Calu3 (cell line): ENCODE measurements around the gene CCDC142. TPM values are rescaled to one million over a fixed set of nuclear protein-coding genes. Genes with fewer than 3 reads are reported as not detected.

ENCODE experiments used
- BruUV-seq: library from RNA; stranded (reverse); fragments of 400-500 nt; replicated peaks from 2 replicates; lab custom pipeline; 2021; lab: Mats Ljungman, UMichigan
- CTCF ChIA-PET: fragments of 300-600 bp; sonication (Branson Sonifier 250); formaldehyde crosslinking; loops from one replicate; lab custom pipeline; 2022; ENCODE audit warnings: antibody characterized with exemption; lab: Charles Lee
- DNase-seq: peaks from one replicate; pipeline ENCODE4 v3.0.0; 2022
- H3K27ac Mint-ChIP-seq: one replicate; pipeline ENCODE4 v1.8.0; 2022; ENCODE audit warnings: mixed read lengths; ENCODE audit not compliant: unreplicated experiment
- H3K27me3 Mint-ChIP-seq: one replicate; pipeline ENCODE4 v1.8.0; 2022; ENCODE audit warnings: mixed read lengths; ENCODE audit not compliant: unreplicated experiment
- H3K36me3 Mint-ChIP-seq: one replicate; pipeline ENCODE4 v1.8.0; 2022; ENCODE audit warnings: mild to moderate bottlenecking, moderate library complexity, mixed read lengths; ENCODE audit not compliant: insufficient read depth, unreplicated experiment
- H3K4me1 Mint-ChIP-seq: one replicate; pipeline ENCODE4 v1.8.0; 2022; ENCODE audit warnings: mild to moderate bottlenecking, low read depth, mixed read lengths; ENCODE audit not compliant: unreplicated experiment
- H3K4me3 Mint-ChIP-seq: one replicate; pipeline ENCODE4 v1.8.0; 2022; ENCODE audit warnings: mild to moderate bottlenecking, low read depth, moderate library complexity, mixed read lengths; ENCODE audit not compliant: unreplicated experiment
- H3K9me3 Mint-ChIP-seq: one replicate; pipeline ENCODE4 v1.8.0; 2022; ENCODE audit warnings: low read depth, mixed read lengths; ENCODE audit not compliant: unreplicated experiment
- CTCF ChIP-seq: fragments of 200-600 bp; IDR thresholded peaks from one replicate; pipeline ENCODE4 v1.8.0; 2022; ENCODE audit warnings: antibody characterized with exemption; ENCODE audit not compliant: unreplicated experiment
- intact Hi-C: fragments of 100-400 bp; cut with micrococcal nuclease; formaldehyde crosslinking; loops from one replicate; pipeline ENCODE4 v1.10.0; 2022; ENCODE audit not compliant: unreplicated experiment
- total RNA-seq: library from RNA; stranded (reverse); gene quantifications from 2 replicates; pipeline ENCODE4 v1.2.3, GENCODE V29; 2022

Gene CCDC142
- total RNA-seq, 1 experiment from 2014 or later: 30.4 TPM

- peaks cover 60% of the 10 kb centered on the region for H3K36me3 Mint-ChIP-seq
- CTCF ChIA-PET: interaction anchor here (0.6 to 1.9 kb wide), 9 partner anchors 9 to 327 kb away, joined by 3 to 11 read pairs (median 5); partner anchors contain the start of genes AUP1, HTRA2, MRPL53 and PCGF1
- TF ChIP-seq CTCF: no peak
- intact Hi-C loops: no loop called here
- H3K4me3 Mint-ChIP-seq: peak overlapping the region; percentile 85
- peak overlapping the region; percentile 68 for H3K27ac Mint-ChIP-seq
- DNase-seq: peak; percentile 50
- no TSS peak for BruUV-seq
- no peaks in the 10 kb centered on the region for H3K9me3 Mint-ChIP-seq
- H3K4me1 Mint-ChIP-seq: peaks cover 24% of the 10 kb centered on the region
- H3K27me3 Mint-ChIP-seq: no peaks in the 10 kb centered on the region
These were observed 617 bp downstream of the CCDC142 start for GRCh38 chr2:74481961-74482800.

- Mint-ChIP-seq H3K27ac (no peak overlapping the region), H3K27me3 (no peaks in the 10 kb centered on the region)
- CTCF ChIA-PET: interaction anchor here (1.2 to 1.6 kb wide), 2 partner anchors 9 to 41 kb away, joined by 5 to 6 read pairs; partner anchors contain the start of gene MRPL53
These were observed 1.4 kb downstream of the CCDC142 start for GRCh38 chr2:74481431-74481830.

GRCh38 chr2:74474899-74475298 is 7.9 kb downstream of the CCDC142 start:
- Mint-ChIP-seq H3K27me3 (no peaks in the 10 kb centered on the region), H3K9me3 (no peaks in the 10 kb centered on the region), H3K4me1 (peaks cover 8% of the 10 kb centered on the region), H3K27ac (peak overlapping the region; percentile 3), H3K4me3 (no peak overlapping the region), H3K36me3 (peaks cover 56% of the 10 kb centered on the region)
- no peak for DNase-seq
- CTCF ChIA-PET: no interaction called here
- intact Hi-C loops: no loop called here
- TF ChIP-seq CTCF: peak; percentile 36
- no TSS peak for BruUV-seq

More at GRCh38 chr2:74481431-74481830, 1.4 kb downstream of the CCDC142 start:
- peaks cover 55% of the 10 kb centered on the region for H3K36me3 Mint-ChIP-seq
- no peak for DNase-seq
- TF ChIP-seq CTCF: no peak
- H3K9me3 Mint-ChIP-seq: no peaks in the 10 kb centered on the region
- intact Hi-C loops: no loop called here
- BruUV-seq: no TSS peak
- H3K4me1 Mint-ChIP-seq: peaks cover 16% of the 10 kb centered on the region
- H3K4me3 Mint-ChIP-seq: peak overlapping the region; percentile 85

GRCh38 chr2:74474481-74474880 is 8.3 kb downstream of the CCDC142 start:
- Mint-ChIP-seq H3K27me3 (no peaks in the 10 kb centered on the region), H3K4me3 (no peak overlapping the region), H3K36me3 (peaks cover 53% of the 10 kb centered on the region), H3K4me1 (peaks cover 10% of the 10 kb centered on the region), H3K9me3 (no peaks in the 10 kb centered on the region), H3K27ac (no peak overlapping the region)
- CTCF ChIA-PET: no interaction called here
- BruUV-seq: no TSS peak
- no peak for DNase-seq
- no peak for TF ChIP-seq CTCF
- intact Hi-C loops: no loop called here
